Measurements from ENCODE around the gene DNAJA3. TPM values are rescaled to one million over a fixed set of nuclear protein-coding genes. Genes with fewer than 3 reads are reported as not detected.

The DNAJA3 gene
- total RNA-seq, 1 experiment from 2014 or later = 93.3 TPM

- TF ChIP-seq SIN3A (IDR thresholded peaks at IDR 0.05; ENCODE audit: low read depth) (no peak), JUND (IDR thresholded peaks at IDR 0.05) (peak; percentile 43; the same call in 1 of the 2 replicates), RAD21 (IDR thresholded peaks at IDR 0.05; ENCODE audit: low read depth) (peak; percentile 6; the same call in 1 of the 2 replicates), FOSL1 (IDR thresholded peaks at IDR 0.05; ENCODE audit: low read depth) (0 out of 2 replicates have a peak, but pooled peaks have one; percentile 30)
- TF ChIP-seq, protein P1, sequence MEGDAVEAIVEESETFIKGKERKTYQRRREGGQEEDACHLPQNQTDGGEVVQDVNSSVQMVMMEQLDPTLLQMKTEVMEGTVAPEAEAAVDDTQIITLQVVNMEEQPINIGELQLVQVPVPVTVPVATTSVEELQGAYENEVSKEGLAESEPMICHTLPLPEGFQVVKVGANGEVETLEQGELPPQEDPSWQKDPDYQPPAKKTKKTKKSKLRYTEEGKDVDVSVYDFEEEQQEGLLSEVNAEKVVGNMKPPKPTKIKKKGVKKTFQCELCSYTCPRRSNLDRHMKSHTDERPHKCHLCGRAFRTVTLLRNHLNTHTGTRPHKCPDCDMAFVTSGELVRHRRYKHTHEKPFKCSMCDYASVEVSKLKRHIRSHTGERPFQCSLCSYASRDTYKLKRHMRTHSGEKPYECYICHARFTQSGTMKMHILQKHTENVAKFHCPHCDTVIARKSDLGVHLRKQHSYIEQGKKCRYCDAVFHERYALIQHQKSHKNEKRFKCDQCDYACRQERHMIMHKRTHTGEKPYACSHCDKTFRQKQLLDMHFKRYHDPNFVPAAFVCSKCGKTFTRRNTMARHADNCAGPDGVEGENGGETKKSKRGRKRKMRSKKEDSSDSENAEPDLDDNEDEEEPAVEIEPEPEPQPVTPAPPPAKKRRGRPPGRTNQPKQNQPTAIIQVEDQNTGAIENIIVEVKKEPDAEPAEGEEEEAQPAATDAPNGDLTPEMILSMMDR (IDR thresholded peaks at IDR 0.05 in 2 of 3, conservative IDR thresholded peaks at IDR 0.05 in 1 of 3; ENCODE audit: borderline replicate concordance in 1 of 3, insufficient read depth in 1 of 3, low read depth in 2 of 3, low read length in 2 of 3) = peak in 1 of 3 experiments; percentile 12; a peak in 1 of 6 replicates
- intact Hi-C loops (cut with micrococcal nuclease) = no loop called here
- RAD21 ChIA-PET (ENCODE audit: low non-redundant PET in 1 of 2, low total read pairs in 2 of 2, uncharacterized antibody in 2 of 2, unreplicated experiment in 2 of 2) = no interaction called here
- no peaks in the 10 kb centered on the region for H3K36me3 ChIP-seq (ENCODE audit: control insufficient read depth in 1 of 2, insufficient read depth in 2 of 2, low read length in 2 of 2)
- ATAC-seq (no peak), DNase-seq (ENCODE audit: low read depth, low spot score) (peak; percentile 45)
- CTCF ChIA-PET = interaction anchor here (0.6 to 1.4 kb wide), 3 partner anchors 9 to 146 kb away, joined by 3 to 4 read pairs (median 3); partner anchors contain the start of gene MGRN1
- H3K9ac ChIP-seq (ENCODE audit: low read length) = peak overlapping the region; percentile 87
- H2AFZ ChIP-seq (ENCODE audit: low read depth, low read length, poor library complexity, severe bottlenecking) = no peak overlapping the region
- H3K4me1 ChIP-seq (ENCODE audit: control insufficient read depth in 1 of 2, insufficient read depth in 2 of 2, low read length in 2 of 2) = peaks cover 20 to 39% of the 10 kb centered on the region in 2 experiments
- POLR2A ChIA-PET = interaction anchor here (0.9 to 4.8 kb wide), 3 partner anchors 9 to 17 kb away, joined by 4 to 26 read pairs (median 5); no protein-coding TSS in a partner anchor
- H3K27ac ChIP-seq (ENCODE audit: low read depth, low read length) = peak overlapping the region; percentile 86
- BruUV-seq (replicated peaks) = no TSS peak
- no peaks in the 10 kb centered on the region for H3K9me3 ChIP-seq (ENCODE audit: control insufficient read depth in 1 of 2, insufficient read depth in 1 of 2, low read depth in 1 of 2, low read length in 2 of 2)
- peak overlapping the region; percentile 94 for H3K4me2 ChIP-seq (ENCODE audit: low read length)
- H3K4me3 ChIP-seq (replicated peaks in 1 of 2; ENCODE audit: low read depth in 1 of 2, low read length in 2 of 2) = peak overlapping the region; percentile 93 to 95
- H3K9me2 ChIP-seq (ENCODE audit: insufficient read depth) = no peaks in the 10 kb centered on the region
- H3K27me3 ChIP-seq (ENCODE audit: insufficient read depth, low read length) = no peaks in the 10 kb centered on the region
- peaks cover 81% of the 10 kb centered on the region for H3K79me2 ChIP-seq (ENCODE audit: insufficient read depth, low read length)
- H4K20me1 ChIP-seq (ENCODE audit: insufficient read depth) = no peaks in the 10 kb centered on the region
These were observed 52.3 kb downstream of the DNAJA3 start for GRCh38 chr16:4477966-4478365.

DNA sequence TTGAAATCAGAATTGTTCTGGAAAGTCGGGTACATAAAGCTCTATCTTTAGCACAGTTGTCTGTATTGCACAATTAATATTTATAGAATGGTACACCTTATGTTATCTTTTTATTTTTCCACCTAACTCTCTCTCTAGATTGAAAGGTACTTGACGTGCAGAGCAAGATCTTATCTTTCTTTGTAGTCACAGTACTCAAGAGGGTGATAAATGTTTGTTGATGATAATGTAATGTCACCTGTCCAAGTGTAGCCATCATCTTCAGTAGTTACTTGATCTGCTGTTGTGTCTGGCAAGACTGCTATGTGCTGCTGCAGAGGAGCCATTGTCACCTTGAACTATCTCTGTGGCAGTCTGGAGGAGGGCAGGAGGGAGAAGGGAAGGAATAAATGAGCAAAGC lies 55.9 kb downstream of the DNAJA3 start:
- no peaks in the 10 kb centered on the region for H3K27me3 ChIP-seq (ENCODE audit: insufficient read depth, low read length)
- H2AFZ ChIP-seq (ENCODE audit: low read depth, low read length, poor library complexity, severe bottlenecking) = no peak overlapping the region
- POLR2A ChIA-PET = no interaction called here
- no peak overlapping the region for H3K9ac ChIP-seq (ENCODE audit: low read length)
- peaks cover 7 to 16% of the 10 kb centered on the region in 2 experiments for H3K4me1 ChIP-seq (ENCODE audit: control insufficient read depth in 1 of 2, insufficient read depth in 2 of 2, low read length in 2 of 2)
- CTCF ChIA-PET = no interaction called here
- DNase-seq (ENCODE audit: low read depth, low spot score) (no peak), ATAC-seq (no peak)
- H3K9me3 ChIP-seq (ENCODE audit: control insufficient read depth in 1 of 2, insufficient read depth in 1 of 2, low read depth in 1 of 2, low read length in 2 of 2) = no peaks in the 10 kb centered on the region
- H4K20me1 ChIP-seq (ENCODE audit: insufficient read depth) = no peaks in the 10 kb centered on the region
- H3K27ac ChIP-seq (ENCODE audit: low read depth, low read length) = no peak overlapping the region
- H3K4me2 ChIP-seq (ENCODE audit: low read length) = no peak overlapping the region
- no TSS peak for BruUV-seq (replicated peaks)
- intact Hi-C loops (cut with micrococcal nuclease) = no loop called here
- H3K4me3 ChIP-seq (replicated peaks in 1 of 2; ENCODE audit: low read depth in 1 of 2, low read length in 2 of 2) = no peak overlapping the region
- RAD21 ChIA-PET (ENCODE audit: low non-redundant PET in 1 of 2, low total read pairs in 2 of 2, uncharacterized antibody in 2 of 2, unreplicated experiment in 2 of 2) = no interaction called here
- no peaks in the 10 kb centered on the region for H3K9me2 ChIP-seq (ENCODE audit: insufficient read depth)
- peaks cover 77% of the 10 kb centered on the region for H3K79me2 ChIP-seq (ENCODE audit: insufficient read depth, low read length)
- H3K36me3 ChIP-seq (ENCODE audit: control insufficient read depth in 1 of 2, insufficient read depth in 2 of 2, low read length in 2 of 2) = peaks cover 3 to 4% of the 10 kb centered on the region in 2 experiments; a peak in 3 of 4 replicates
- no peak for TF ChIP-seq EZH2phosphoT487 (IDR thresholded peaks at IDR 0.05; ENCODE audit: borderline replicate concordance)
- TF ChIP-seq FOSL1 (IDR thresholded peaks at IDR 0.05; ENCODE audit: low read depth) = no peak
- no peak for TF ChIP-seq YY1 (IDR thresholded peaks at IDR 0.05; ENCODE audit: extremely low read depth, insufficient replicate concordance, low read depth, low read length)
- no peak for TF ChIP-seq RAD21 (IDR thresholded peaks at IDR 0.05; ENCODE audit: low read depth)
- TF ChIP-seq EGR1 (IDR thresholded peaks at IDR 0.05; ENCODE audit: low read depth) = no peak
- TF ChIP-seq, protein P1 (IDR thresholded peaks at IDR 0.05 in 2 of 3, conservative IDR thresholded peaks at IDR 0.05 in 1 of 3; ENCODE audit: borderline replicate concordance in 1 of 3, insufficient read depth in 1 of 3, low read depth in 2 of 3, low read length in 2 of 3) = no peak
- TF ChIP-seq POLR2A (IDR thresholded peaks at IDR 0.05; ENCODE audit: borderline replicate concordance, extremely low read depth, insufficient read depth, insufficient read length) = no peak
- TF ChIP-seq TCF7L2 (IDR thresholded peaks at IDR 0.05; ENCODE audit: borderline replicate concordance, extremely low read depth, insufficient read depth, insufficient read length) = no peak
- no peak for TF ChIP-seq SIN3A (IDR thresholded peaks at IDR 0.05; ENCODE audit: low read depth)
- no peak for TF ChIP-seq CBX3 (IDR thresholded peaks at IDR 0.05; ENCODE audit: low read depth)
